Measurements from ENCODE around the gene OR4Q3.
"Not testable (repeated sequence)": the region's sequence is repeated elsewhere in the genome, so short reads cannot be mapped to it uniquely, and the experiment has no call there.

The OR4Q3 gene

GRCh38 chr14:19743256-19743655 lies at the start of gene OR4Q3:
TSS of gene OR4Q3 (plus strand) at chr14:19743571.
- no peak for DNase-seq (ENCODE audit: low read depth)

DNA sequence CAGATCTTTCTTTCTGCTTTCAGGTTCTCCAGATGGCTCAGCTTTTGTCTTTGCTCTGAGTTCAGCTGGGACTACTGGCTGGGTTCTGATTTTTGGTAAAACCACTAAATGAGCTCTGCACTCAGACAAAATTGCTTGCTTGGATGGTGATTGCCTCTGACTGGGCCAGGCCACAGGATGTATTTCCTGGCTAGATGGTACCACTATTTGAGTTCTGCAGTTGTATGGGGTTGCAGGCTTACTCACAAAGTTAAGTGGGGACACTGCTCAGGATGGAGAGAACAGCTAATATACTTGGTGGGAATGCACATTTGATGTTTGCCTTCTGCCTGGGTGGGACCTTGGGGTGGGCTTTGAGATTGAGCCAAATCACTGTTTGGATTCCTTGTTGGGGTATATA lies 14.0 kb upstream of the OR4Q3 start:
- DNase-seq (ENCODE audit: low read depth) = no peak

DNA sequence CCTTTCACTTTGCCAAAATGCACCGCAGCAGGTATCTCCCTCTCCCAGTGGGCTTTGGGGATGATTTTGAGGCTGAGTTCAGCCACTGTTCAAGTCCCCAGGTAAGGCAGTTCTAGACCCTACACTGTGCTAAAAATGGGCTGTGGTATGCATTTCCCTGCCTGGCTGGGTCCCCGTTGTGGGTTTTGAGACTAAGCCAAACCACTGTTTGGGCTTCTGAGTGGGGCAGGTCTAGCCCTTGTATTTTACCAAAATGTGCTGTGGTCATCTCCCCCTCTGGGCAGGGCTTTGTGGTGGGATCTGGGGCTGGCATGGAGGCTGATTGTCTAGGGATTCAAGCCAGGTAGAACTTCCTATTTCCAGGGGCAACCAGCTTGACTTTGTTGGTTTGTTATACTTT lies 13.6 kb upstream of the OR4Q3 start:
- DNase-seq (ENCODE audit: low read depth) = no peak

DNA sequence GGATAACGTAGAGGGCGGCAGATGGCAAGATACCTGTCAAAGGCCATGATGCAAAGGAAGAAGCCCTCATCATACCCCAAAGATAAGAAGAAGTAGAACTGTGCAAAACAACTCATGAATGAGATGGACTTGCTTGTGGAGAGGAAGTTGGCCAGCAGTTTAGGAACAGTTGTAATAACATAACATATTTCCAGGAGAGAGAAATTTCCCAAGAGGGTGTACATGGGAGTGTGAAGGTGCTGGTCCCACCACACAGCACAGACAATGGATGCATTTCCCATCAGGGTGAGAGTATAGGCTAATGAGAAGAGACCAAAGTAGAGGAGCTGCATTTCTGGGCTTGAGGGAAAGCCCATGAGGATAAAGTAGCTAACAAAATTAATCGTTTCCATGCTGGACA lies 9.5 kb upstream of the OR4Q3 start:
- DNase-seq (ENCODE audit: low read depth) = not testable (repeated sequence)

GRCh38 chr14:19752316-19752715 lies 8.9 kb downstream of the OR4Q3 start:
- not testable (repeated sequence) for DNase-seq (ENCODE audit: low read depth)

GRCh38 chr14:19754172-19754571 lies 10.8 kb downstream of the OR4Q3 start:
- no peak for DNase-seq (ENCODE audit: low read depth)

DNA sequence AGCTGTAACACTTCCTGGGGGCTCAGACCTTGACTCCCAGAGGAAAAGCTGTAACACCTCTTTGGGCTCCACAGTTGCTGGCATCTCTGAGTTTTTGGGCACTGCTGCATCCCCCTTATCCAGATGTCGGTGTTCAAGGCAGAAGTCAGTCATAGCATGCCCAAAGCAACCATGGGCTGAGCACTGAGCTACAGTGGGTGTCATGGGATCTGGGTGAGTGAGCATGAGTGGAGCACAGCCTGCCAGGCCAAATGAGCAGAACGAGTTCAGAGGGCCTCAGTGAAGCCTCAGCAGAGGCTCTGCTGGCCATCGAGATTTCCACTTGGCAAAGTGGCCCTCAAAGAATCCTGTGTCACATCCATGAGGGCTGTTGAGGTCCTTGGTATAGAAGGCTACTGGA lies 28.1 kb downstream of the OR4Q3 start:
- not testable (repeated sequence) for DNase-seq (ENCODE audit: low read depth)

DNA sequence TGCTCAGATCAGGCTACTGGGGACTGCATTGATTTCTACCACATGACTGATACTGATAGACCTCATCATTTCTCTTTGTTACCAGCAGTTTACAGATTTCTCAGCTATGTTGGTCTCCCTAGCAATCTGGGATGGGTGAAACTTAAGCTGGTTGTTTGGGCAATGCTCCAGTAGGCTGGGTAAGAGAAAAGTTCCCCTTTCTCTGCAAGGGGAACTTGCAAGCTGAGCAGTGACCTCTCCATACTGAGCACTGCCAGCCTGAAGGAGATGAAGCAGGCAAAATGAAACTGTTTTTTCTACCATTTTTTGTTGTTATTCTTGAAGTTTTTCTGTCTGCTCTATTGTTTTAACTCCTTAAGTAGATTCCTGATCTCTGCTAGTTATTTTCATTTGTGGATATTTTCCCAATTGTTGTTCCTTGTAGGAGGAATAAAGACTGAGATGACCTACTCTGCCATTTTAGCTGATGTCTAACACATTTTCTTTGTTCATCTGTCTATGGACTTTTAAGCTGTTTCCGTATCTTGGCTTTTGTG lies 28.6 kb downstream of the OR4Q3 start:
- no peak for DNase-seq (ENCODE audit: low read depth)

- not testable (repeated sequence) for DNase-seq (ENCODE audit: low read depth)
Measured at GRCh38 chr14:19772454-19772853, 29.1 kb downstream of the OR4Q3 start.

GRCh38 chr14:19773204-19773603 lies 29.8 kb downstream of the OR4Q3 start, which contains the start of gene OR4M1:
TSS of gene OR4M1 (plus strand) at chr14:19773504. CDS start at chr14:19780323, 6,819 bp downstream.
- not testable (repeated sequence) for DNase-seq (ENCODE audit: low read depth)

GRCh38 chr14:19775587-19775986 lies 32.2 kb downstream of the OR4Q3 start:
- DNase-seq (ENCODE audit: low read depth) = no peak

- not testable (repeated sequence) for DNase-seq (ENCODE audit: low read depth)
Measured at GRCh38 chr14:19785848-19786247, 42.5 kb downstream of the OR4Q3 start.

DNA sequence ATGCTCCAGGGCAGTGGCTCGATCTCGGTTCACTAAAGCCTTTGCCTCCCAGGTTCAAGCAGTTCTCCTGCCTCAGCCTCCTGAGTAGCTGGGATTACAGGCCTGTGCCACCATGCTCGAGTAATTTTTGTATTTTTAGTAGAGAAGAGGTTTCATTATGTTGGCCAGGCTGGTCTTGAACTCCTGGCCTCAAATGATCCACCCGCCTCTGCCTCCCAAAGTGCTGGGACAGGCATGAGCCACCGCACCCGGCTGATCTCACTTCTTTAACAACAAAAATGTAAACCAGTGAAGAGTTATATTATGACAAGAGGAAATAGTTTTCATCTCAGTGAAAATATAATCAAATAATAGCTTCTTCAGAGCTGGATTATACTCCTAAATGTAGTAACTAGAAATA lies 43.9 kb downstream of the OR4Q3 start:
- not testable (repeated sequence) for DNase-seq (ENCODE audit: low read depth)

DNA sequence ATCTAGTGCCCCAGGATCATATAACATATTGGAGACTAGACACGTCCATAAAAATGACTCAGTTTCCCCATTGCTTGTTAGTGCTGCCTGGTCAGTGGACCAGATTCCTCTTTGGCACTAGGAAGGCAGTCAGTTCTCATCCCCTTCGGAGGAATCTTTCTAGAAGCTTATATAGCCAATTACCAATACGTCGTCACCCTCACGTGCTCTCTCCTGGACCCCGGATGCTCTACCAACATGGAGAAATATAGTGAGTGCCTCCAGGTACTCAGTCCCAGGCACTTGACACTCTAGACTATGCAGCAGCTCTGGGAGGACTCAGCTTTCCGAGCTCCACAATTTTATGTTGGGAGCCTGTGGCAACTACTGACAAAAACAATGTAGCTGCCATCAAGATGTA lies 44.8 kb downstream of the OR4Q3 start:
- not testable (repeated sequence) for DNase-seq (ENCODE audit: low read depth)

DNA sequence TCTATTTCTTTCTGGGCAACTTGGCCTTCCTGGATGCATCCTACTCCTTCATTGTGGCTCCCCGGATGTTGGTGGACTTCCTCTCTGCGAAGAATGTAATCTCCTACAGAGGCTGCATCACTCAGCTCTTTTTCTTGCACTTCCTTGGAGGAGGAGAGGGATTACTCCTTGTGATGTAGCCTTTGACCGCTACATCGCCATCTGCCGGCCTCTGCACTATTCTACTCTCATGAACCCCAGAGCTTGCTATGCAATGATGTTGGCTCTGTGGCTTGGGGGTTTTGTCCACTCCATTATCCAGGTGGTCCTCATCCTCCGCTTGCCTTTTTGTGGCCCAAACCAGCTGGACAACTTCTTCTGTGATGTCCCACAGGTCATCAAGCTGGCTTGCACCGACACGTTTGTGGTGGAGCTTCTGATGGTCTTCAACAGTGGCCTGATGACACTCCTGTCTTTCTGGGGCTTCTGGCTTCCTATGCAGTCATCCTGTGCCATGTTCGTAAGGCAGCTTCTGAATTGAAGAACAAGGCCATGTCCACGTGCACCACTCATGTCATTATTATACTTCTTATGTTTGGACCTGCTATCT lies 53.2 kb downstream of the OR4Q3 start:
- DNase-seq (ENCODE audit: low read depth) = not testable (repeated sequence)

All from GM04503 (cell line).